Measurements from ENCODE around the gene RAET1G.

- TF ChIP-seq IRF3 (IDR thresholded peaks at IDR 0.05; ENCODE audit: low read depth, low read length) (no peak), SMC3 (IDR thresholded peaks at IDR 0.05; ENCODE audit: low read depth, low read length) (no peak), CTCF (IDR thresholded peaks at IDR 0.05) (no peak), MAX (IDR thresholded peaks at IDR 0.05; ENCODE audit: low read depth) (no peak)
Observed at GRCh38 chr6:149923327-149923986, 536 bp upstream of the RAET1G start.

All from SK-N-SH (cell line).